GM21825 (cell line): ENCODE data around the gene CHI3L2.

Experiments
- ATAC-seq: cut with Tn5 transposase; IDR thresholded peaks from one replicate; pipeline ENCODE4 v1.9.1; 2021; ENCODE audit warnings: mild to moderate bottlenecking, moderate library complexity; ENCODE audit not compliant: unreplicated experiment

The CHI3L2 gene, protein sequence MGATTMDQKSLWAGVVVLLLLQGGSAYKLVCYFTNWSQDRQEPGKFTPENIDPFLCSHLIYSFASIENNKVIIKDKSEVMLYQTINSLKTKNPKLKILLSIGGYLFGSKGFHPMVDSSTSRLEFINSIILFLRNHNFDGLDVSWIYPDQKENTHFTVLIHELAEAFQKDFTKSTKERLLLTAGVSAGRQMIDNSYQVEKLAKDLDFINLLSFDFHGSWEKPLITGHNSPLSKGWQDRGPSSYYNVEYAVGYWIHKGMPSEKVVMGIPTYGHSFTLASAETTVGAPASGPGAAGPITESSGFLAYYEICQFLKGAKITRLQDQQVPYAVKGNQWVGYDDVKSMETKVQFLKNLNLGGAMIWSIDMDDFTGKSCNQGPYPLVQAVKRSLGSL

DNA sequence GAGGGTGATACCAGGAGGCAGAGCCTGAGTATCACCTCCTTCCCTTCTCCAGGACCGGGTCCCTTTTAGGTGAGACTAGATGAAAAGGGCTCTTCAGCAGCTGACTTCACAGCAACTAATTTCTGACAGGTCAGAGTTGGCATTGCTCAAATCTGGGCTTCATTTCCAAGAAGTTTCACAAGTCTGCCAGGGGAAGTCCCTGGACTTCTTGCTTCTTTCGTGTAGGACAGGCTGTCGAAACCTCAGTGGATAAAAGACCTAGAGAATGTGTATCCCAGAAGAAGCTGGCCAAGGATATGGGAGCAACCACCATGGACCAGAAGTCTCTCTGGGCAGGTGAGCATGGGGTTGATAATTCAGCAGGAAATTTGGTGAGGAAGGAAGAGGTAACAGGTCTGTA, at the start of gene CHI3L2:
CHI3L2 (plus strand) TSS at position 280 of the 400 bp plus-strand sequence; CDS start at position 297, 17 bp downstream.
- no peak for ATAC-seq

DNA sequence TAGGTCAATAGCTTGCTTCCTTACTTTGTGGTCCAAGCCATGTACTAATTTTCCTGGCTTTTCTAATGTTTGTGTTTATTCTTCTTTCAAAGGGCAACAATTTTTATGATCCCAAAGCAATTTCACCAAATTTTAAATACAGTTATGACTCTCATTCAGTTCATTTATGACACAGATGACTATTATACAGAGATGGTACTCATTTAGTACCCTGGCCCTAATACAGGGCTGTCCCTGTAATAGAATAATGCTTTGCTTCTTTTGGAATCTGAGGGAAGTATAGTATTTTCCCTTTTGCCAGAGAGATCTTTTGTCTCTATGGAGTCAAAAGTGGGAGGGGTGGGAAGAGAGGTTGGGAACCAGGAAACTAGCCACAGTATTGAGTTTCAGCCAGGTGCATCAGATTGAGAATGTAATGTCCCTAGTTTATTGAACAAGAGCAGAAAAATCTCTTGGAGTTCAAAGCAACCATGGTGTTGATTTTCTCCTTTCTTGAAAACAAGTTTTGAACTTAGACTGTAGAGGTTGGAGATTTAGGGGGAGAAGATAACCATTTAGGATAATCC, 47.5 kb upstream of the CHI3L2 start:
- ATAC-seq = no peak

DNA sequence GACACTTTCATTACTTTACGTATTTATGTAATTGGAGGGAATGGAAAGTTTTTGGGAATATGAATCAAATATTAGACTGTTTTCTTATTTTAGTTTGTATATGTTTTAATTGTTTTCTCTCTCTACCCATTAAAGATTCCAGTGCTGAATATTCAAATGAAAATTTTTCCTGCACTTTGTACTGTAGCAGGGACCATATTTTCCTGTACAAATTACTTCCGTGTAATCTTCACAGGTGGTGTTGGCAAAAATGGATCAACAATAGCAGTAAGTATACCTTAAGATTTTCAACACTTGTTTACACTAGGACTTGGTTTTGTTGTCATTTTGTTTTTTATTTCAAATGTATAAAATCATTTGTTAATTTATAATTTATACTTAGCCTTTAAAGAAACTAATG, 45.5 kb upstream of the CHI3L2 start:
- no peak for ATAC-seq

DNA sequence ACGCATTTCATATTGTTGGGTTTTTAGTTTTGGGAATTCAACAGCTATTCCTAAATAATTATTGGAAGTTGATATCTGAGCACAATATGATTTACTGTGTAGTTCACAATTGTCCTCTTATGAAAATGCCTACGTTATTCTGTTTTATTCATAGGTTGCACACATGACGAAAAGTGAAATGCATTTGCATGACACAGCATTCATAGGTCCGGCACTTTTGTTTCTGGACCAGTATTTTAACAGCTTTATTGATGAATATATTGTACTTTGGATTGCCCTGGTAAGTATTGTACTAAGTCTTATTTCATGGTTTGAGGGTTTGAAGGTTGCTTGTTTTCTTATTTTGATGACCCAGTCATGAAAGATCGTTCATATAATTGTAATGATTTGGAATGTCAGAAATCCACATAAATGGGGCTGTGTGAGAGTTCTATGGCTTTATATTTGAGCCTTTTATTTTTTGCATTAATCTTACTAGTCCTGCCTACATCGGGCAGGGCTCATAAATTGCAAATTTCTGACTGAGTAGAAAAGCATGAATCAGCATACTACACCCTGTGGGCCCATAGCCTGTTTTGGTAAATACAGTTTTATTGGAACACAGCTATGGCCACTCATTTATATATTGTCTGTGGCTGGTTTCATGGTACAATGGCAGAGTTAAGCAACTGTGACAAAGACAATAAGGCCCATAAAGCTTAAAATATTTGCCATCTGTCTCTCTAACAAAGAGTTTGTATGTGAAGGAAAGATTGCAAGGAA, 44.0 kb upstream of the CHI3L2 start:
- ATAC-seq = no peak

DNA sequence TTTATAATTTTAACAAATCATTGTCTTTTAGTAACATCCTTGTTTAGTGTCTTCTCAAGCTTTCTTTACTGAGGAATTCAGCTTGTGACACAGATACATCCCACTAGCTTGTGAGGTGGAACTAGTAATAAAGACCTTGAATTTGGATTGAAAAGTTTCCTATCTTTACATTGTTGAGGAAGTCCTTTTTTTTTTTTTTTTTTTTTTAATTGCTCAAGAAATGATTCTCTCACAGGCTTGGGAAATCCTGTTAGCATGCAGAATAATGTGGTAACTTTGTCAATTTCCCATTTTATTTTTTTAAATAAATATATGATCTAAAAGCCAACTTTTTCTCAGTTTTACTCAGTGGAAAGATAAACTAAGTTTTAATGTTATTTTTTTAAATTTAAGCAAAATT, 42.9 kb upstream of the CHI3L2 start:
- ATAC-seq = no peak

DNA sequence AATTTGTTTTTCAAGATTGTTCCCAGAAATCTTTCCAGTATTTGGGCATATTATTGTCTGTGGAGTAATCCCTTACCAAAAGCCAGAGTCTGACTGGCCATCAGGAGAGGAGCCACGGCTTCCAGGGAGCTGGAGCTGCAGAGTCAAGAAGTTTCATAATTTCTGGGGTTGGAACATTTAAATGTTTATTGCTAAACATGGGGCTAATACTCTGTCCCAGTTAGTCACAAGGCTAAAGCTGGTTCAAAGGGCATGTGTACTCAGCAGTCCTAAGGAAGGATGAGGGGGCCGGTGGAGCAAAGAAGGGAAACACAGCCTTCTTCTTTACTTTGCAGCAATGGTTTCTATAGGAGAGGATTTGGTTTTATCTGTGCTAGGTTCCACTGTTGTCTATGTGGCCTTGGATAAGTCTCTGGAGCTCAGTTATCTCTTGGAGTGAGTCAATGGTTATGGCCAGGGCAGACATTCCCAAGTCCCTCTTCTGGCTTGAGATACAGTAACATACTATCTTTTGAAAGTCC, 36.5 kb upstream of the CHI3L2 start:
- ATAC-seq = no peak

DNA sequence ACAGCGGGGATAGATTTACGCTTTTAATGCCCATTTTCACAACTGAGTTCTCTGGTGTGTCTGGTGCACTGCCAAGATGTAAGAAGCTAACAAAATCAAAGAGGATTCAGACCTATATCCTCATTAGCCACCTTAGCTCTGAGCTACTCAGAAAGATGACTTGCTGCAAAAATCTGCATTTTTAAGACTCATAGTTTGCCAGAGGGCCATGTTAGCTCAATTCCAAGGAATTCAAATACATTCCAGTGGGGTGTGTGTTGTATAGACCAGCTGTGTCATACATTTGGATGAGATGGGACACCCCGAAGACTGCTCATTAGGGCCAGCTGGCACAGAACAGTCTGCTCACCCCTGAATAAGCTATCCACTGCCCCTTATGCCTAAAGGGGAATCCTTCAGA, 36.0 kb upstream of the CHI3L2 start:
- ATAC-seq = no peak

DNA sequence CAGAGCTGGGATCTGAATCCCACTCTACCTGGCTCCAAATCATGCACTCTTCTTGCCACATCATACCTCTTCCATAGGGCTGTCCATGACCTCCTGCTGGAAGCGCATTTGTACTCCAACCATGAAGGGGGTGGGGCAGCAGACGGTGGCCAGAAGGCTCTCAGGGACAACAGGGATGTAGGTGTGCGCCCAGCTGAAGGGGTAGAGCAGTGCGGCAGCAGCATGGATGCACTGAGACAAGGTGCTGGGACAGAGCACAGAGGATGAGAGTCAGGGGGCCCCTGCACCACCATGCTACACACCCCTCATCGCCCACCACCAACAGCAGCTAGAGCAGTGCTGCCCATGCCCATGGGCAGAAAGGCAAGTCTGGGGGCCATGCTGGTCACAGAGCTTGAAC, 35.4 kb upstream of the CHI3L2 start:
- no peak for ATAC-seq

DNA sequence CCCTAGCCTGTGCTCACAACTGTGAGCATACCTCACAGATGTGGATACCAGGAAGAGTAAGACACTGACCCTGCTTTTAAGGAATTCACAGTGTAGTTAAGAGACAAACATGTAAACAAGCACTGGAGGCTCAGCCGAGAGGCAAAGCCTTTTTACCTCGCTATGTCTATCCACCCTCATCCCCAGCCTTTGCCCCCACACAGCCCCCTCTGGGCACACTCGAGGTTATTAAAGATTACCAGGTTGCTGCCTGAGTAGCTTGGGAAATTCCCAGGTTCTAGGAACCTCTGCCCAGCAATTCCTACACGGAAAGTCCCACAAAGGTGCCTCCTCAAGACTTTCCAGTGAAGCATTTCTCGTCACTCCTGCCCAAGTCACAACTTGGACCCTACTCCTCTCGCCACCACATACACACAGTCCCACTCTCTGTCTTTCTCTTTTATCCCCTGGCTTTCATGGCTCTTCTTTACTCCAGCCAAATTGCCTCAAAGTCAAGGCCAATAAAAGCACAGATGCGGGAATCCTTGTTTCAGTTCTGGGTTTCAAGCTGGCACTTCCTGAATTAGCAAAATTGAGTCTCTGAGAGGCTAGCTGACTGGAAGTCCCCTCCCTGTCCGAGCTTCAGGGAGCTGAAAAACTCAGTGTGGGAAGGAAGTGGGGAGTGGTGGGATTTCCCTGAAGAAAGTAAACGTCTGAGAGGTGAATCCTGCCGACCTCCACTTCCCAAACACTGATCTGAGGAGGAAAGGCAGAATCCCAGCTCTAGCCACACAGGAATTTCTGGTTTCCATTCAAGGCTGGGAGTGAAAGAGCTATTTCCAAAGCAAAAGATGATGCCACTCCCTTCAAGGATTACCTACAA, 34.6 kb upstream of the CHI3L2 start:
- peak; percentile 57 for ATAC-seq

DNA sequence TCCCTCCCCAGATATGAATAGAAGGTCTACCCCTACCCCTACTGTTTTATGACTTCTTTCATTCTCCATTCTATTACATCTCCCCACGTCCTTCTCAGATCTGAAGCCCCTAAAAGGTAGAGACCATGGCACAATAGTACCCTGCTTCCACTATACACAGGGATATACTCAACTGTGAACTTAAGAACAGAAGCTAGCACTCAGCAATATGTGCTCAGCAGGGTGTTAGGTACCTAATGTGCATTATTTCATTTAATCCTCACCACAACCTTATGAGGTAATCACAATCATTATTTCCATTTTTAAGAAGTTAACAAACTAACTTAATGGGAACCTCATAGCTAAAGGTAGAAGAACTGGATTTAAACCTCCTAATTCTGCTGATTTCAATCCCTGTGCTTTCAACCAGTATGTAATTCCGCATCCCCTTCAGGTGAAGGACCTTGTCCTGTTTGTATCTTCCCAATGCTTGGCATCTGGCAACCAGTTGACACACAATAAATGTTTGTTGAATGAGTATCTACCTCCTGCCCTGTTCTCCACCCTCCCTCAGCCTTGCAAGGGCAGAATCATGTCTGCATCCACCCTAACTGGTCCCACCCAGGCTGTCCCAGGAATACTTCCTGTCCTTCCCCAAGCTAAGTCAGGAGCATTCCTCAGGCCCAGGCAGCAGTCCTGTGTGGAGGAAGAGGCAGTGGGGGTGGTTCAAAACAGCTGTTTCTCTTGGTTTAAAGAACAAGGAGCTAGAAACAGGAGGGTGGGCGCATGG, 33.6 kb upstream of the CHI3L2 start:
- no peak for ATAC-seq

DNA sequence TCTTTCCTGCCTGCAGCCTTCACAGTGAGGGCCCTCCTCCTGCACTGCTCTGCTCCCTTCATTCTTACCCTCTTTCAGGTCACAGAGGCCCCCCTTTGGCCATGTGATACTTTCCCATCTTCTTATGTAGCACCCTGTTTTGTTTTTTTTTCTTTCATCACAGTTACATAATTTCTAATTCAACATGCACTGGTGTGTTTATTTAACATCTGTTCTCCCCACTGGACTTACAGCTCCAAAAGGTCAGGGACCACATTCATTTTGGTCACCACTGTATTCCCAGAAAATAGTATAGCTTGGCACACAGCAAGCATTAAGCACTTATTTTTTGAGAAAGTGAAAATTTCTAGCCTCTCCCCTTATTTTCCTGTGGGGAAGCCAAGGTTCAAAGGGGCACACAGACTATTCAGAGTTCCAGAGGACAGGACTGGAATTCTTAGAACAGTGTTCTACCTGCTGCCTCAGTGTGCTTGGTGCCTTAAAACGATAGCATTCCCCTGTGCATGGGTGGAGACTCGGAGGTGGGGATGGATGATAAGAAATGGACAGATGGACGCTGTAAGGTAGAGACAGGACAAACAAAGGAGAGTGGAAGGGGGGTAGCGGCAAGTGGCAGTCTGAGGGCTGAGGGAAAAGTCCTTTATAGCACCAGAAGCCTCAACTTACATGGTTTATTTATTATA, 32.4 kb upstream of the CHI3L2 start:
- ATAC-seq = no peak

DNA sequence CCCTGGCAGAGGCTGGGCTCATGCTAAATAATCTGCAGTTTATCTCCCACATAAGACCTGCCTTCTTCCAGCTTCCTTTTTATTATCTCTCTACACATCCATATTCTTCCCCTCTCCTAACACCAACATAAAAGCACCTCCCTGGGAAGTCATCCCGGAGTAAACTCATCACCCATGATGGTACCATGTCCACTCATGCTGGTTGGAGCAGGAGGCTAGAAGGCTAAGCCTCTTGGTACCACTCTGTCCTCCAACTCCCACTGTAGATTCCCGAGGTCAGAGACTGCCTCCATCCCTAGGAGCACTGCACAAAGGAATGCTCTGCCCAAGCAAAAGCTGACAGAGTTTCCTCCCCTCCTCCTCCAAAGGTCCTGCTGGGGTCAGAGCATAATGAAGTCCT, 31.3 kb upstream of the CHI3L2 start:
- no peak for ATAC-seq

DNA sequence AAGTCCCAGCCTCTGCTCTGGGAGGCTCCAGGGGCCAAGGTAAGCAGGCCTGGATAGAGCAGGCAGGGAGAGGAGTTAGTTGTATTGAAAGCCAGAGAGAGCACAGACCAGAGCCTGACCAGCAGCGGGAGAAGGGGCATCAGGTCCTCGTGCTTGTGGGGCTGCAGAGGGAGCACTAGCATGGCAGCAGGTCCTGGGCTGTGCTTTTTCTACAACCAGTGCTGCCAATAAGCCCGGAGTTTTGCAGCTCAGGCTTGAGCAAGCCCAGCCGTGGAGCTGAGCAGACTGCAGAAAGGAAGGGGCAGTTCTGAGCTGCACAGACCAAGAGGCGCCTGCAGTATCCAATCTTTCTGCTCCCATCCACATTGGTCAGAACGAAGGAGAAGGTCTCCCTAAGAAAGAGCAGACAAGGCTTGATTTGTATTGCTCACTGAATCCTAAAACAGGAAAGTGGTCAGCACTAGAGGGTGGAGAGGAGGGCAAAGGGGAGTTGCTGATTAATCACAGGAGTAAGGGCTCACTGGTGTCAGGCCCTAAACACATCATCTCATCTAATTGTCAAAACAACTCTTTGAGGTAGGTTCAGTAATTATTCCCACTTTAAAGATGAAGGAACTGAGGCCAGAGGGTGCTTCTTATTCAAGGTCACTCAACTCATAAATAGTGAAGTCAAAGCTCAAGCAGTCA, 29.8 kb upstream of the CHI3L2 start:
- ATAC-seq = no peak

DNA sequence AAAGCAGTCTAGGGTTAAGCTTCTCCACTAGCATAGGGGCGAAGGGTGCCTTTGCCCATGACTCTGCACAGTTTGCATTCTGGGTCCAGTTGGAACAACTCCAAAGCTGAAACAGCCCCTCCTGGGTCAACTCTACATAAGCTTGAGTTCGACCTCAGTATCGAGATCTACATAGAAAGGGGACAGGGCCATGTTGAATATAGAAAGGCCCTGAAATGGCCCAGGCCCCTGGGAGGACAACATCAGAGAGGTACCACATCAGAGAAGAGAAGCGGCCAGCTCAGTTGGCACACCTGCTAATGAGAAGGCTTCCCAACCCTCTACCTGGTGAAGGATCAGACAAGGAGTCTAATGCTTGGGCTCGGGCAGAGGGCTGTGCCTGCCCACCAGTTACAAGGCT, 28.7 kb upstream of the CHI3L2 start:
- no peak for ATAC-seq

DNA sequence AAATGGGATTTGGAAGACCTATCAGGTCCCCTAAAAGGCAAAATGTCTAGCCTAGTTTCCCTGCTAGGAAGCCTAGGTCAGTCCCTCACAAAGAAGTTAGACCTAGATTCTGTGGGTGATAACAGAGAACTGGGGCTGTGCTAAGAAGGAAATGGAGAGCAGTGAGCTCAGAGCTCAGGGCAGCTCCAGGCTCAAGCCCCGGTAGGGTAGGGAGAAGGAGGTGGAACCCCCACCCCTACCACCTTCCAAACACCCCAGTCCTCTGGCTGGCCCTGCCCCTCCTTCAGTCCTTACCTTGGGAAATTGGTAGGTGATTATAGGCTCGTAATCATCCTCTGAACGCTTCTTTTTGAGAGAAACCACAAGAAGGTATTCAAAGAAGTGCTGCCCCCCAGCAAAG, 28.2 kb upstream of the CHI3L2 start:
- no peak for ATAC-seq

DNA sequence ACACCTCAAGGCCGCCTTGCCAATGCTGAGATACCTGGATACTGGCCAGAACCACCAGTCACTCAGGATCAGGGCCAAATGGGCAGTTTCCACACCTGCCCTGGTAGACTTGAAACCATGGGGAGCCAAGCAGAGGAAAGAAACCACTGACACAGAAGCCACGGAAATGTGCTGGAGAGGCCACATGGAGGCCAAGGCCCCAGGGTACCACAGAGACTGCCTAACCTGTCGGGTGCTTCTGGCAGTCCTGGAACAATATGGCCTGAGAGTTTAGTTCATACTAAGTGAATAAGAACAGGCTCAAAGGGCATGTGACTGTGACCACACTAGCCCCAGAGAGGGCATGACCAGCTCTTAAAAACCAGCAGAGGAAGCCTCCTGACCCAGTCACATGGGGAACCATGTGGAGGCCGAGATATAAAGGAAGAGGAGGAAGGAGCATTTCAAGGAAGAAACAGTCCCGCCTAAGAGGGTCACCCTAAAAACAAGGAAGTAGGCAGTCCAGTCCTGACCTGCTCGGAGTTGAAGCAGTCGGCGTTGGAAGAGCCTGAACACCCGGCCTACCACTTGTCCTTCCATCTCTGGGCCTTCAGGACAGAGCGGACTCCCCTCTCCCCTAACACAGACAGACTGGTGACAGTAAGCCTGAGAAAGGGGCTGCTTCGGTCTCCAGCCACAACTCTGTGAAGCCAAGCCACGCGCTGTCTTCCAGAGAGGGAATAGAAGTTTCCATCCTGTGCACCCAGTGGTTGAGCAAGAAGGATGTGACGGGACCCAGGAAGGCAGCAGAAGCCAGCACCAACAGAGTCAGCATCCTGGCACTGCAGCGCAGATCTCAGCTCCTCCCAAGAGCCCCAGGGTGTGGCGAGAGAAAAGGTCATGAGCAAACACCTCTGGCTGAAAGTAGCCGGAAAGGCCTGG, 27.4 kb upstream of the CHI3L2 start, which contains the start of gene DENND2D:
DENND2D (minus strand) TSS at position 766 of the 921 bp plus-strand sequence; CDS start at position 579, 187 bp downstream.
- ATAC-seq = no peak

DNA sequence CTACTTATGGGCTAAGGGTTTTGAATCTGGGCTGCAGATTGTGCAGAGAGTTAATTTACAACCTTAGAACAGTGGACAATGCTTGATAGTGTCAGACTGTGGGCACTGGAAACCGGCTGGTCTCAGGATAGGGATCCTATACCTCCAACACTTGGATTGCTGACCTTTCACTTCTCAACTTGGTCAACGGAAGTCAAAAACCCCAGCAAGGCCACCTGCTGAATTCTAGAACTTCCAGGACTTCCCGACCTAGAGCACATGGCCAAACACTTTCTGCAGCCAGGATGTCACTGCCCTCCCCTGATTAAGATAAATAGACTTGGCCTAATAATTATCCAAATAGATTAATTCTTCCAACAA, 26.7 kb upstream of the CHI3L2 start:
- no peak for ATAC-seq
